K562 (cell line): ENCODE measurements around the gene TAMALIN. TPM values are rescaled to one million over a fixed set of nuclear protein-coding genes. Genes with fewer than 3 reads are reported as not detected.

ENCODE experiments used
- ARID2 ChIP-seq: fragments of 450-650 bp; IDR thresholded peaks from 2 replicates; pipeline ENCODE4 v1.6.1; 2017; ENCODE audit warnings: antibody characterized with exemption, mild to moderate bottlenecking
- BDP1 ChIP-seq: IDR thresholded peaks from 3 replicates; pipeline ENCODE4 v1.6.1; 2011; ENCODE audit not compliant: insufficient read length, insufficient read depth
- HDGF ChIP-seq: fragments of 450-650 bp; IDR thresholded peaks from 2 replicates; pipeline ENCODE4 v1.6.1; 2016
- MGA ChIP-seq: fragments of 450-650 bp; IDR thresholded peaks from 2 replicates; pipeline ENCODE4 v1.6.1; 2016; ENCODE audit warnings: mild to moderate bottlenecking, moderate library complexity
- MYBL2 ChIP-seq, 2 experiments: fragments of 450-650 bp in 1 of 2; sonication (generic) in 1 of 2; formaldehyde crosslinking in 1 of 2; IDR thresholded peaks; 2 replicates each; pipeline versions ENCODE4 v1.6.1 to v1.8.1; 2017 to 2022; ENCODE audit warnings: borderline replicate concordance in 1 of 2, inconsistent platforms in 1 of 2, low read depth in 1 of 2, mild to moderate bottlenecking in 1 of 2, missing genetic modification reagents in 1 of 2, moderate library complexity in 1 of 2
- REST ChIP-seq, 2 experiments: fragments of 450-650 bp; formaldehyde crosslinking in 1 of 2; IDR thresholded peaks; 2 replicates each; pipeline versions ENCODE4 v1.4.0 to v1.6.1; 2014 to 2020; ENCODE audit warnings: mild to moderate bottlenecking in 2 of 2, borderline replicate concordance in 1 of 2, low read depth in 1 of 2
- ZFP1 ChIP-seq: fragments of 450-650 bp; formaldehyde crosslinking; IDR thresholded peaks from 2 replicates; pipeline ENCODE4 v1.4.0; 2020; ENCODE audit warnings: mild to moderate bottlenecking, mixed read lengths
- ZNF23 ChIP-seq: fragments of 250-450 bp; sonication (Bioruptor Pico); IDR thresholded peaks from 2 replicates; pipeline ENCODE4 v1.4.0; 2020; ENCODE audit warnings: mild to moderate bottlenecking
- ZNF445 ChIP-seq: fragments of 250-450 bp; sonication (Bioruptor Pico); IDR thresholded peaks from 2 replicates; pipeline ENCODE4 v1.4.0; 2020; ENCODE audit warnings: low read depth, mild to moderate bottlenecking, moderate library complexity
- polyA plus RNA-seq, 8 experiments: library from polyadenylated mRNA; depleted of rRNA in 4 of 8; stranded (reverse) in 5 of 8; unstranded in 3 of 8; fragments of >200 nt; fragmentation: Nextera tagmentation in 2 of 8; fragmentation: Illumina TruSeq in 1 of 8; extraction: Ambion mirVana in 2 of 8; extraction: Trizol in 1 of 8; gene quantifications; 2 replicates each; pipeline versions ENCODE4 v1.2.1 to v1.2.3, GENCODE V29; 2011 to 2014; ENCODE audit warnings: inconsistent platforms in 1 of 8, missing spikeins in 1 of 8
- total RNA-seq, 7 experiments: library from RNA; depleted of rRNA in 6 of 7; stranded (reverse); fragments of >200 nt in 6 of 7; fragmentation: Illumina TruSeq in 2 of 7; extraction: Trizol in 2 of 7; gene quantifications; 2 replicates each; pipeline versions ENCODE4 v1.2.1 to v1.2.3, GENCODE V29; 2011 to 2021; ENCODE audit warnings: low replicate concordance in 1 of 7

Gene TAMALIN
- total and polyA plus RNA-seq, 9 of the 15 experiments (the other 6 are each of a cell fraction or from before 2014, with no cell fraction given), result 0.74 to 2.2 (median 1.5) TPM; not detected in 2

GRCh38 chr12:51960890-51961289 lies 45.9 kb upstream of the TAMALIN start (continued):
- TF ChIP-seq MGA, result no peak
- TF ChIP-seq ARID2, result no peak
- TF ChIP-seq ZNF23 (CRISPR knock-in tag), result no peak
- no peak for TF ChIP-seq REST (IDR thresholded peaks at IDR 0.05; ENCODE audit: borderline replicate concordance)
- no peak for TF ChIP-seq REST (CRISPR knock-in tag; IDR thresholded peaks at IDR 0.05; ENCODE audit: low read depth)
- no peak for TF ChIP-seq ZNF445
- TF ChIP-seq BDP1, result no peak
- no peak for TF ChIP-seq ZFP1
- TF ChIP-seq HDGF, result no peak
- TF ChIP-seq MYBL2 (IDR thresholded peaks at IDR 0.05; ENCODE audit: low read depth), result no peak
- TF ChIP-seq MYBL2 (CRISPR knock-in tag; IDR thresholded peaks at IDR 0.05; ENCODE audit: borderline replicate concordance), result no peak
